GM12878 (cell line): ENCODE results near the gene STMP1. TPM values are rescaled to one million over a fixed set of nuclear protein-coding genes. Genes with fewer than 3 reads are reported as not detected.

Experiments
- ATAC-seq: fragments of 200-7000 bp; cut with Tn5 transposase; 3 replicates; pipeline ENCODE4 v1.9.1; 2020; ENCODE audit warnings: mild to moderate bottlenecking, moderate library complexity
- BruUV-seq: library from RNA; stranded (reverse); fragments of 400-500 nt; replicated peaks from 2 replicates; lab custom pipeline; 2021; lab: Mats Ljungman, UMichigan
- CTCF ChIA-PET: fragments of 300-600 bp; sonication (Branson Sonifier 250); formaldehyde crosslinking; extraction: SDS; loops from one replicate; lab custom pipeline; 2021; ENCODE audit warnings: inconsistent platforms; lab: Yijun Ruan, JAX
- POLR2A ChIA-PET: fragments of 350-600 bp; formaldehyde crosslinking; extraction: SDS; loops from one replicate; lab custom pipeline; 2021; ENCODE audit warnings: inconsistent platforms; lab: Charles Lee
- RAD21 ChIA-PET: fragments of 300-600 bp; sonication (Branson Sonifier 250); formaldehyde crosslinking; loops from one replicate; lab custom pipeline; 2023; ENCODE audit warnings: antibody characterized with exemption; ENCODE audit not compliant: unreplicated experiment; lab: Charles Lee
- SMC1A ChIA-PET: fragments of 300-600 bp; sonication (Branson Sonifier 250); formaldehyde crosslinking; loops from one replicate; lab custom pipeline; 2023; ENCODE audit not compliant: unreplicated experiment, uncharacterized antibody; lab: Charles Lee
- DNase-seq: peaks from one replicate; pipeline ENCODE4 v3.0.0-alpha.2; 2011; ENCODE audit warnings: low read depth, low spot score
- FAIRE-seq: peaks from 3 replicates; lab custom pipeline; 2011; peaks lifted over from hg19 to GRCh38; lab: Jason Lieb, UNC
- H2AFZ ChIP-seq: 2 replicates; pipeline ENCODE4 v1.6.0; 2011; ENCODE audit warnings: low read depth, low read length, control low read depth; ENCODE audit not compliant: control insufficient read depth
- H3K27ac ChIP-seq: 2 replicates; pipeline ENCODE4 v1.5.1; 2011; ENCODE audit warnings: control low read depth; ENCODE audit not compliant: control insufficient read depth, insufficient read depth
- H3K27me3 ChIP-seq, 2 experiments: replicated peaks in 1 of 2; 2 replicates each; pipeline versions ENCODE4 v1.6.0 to v1.6.1; 2011; ENCODE audit warnings: low read length in 1 of 2; ENCODE audit not compliant: control insufficient read depth in 2 of 2, insufficient read depth in 2 of 2
- H3K36me3 ChIP-seq, 2 experiments: 2 replicates each; pipeline ENCODE4 v1.5.1; 2011; ENCODE audit warnings: low read length in 1 of 2; ENCODE audit not compliant: control insufficient read depth in 2 of 2, insufficient read depth in 2 of 2
- H3K4me1 ChIP-seq: 2 replicates; pipeline ENCODE4 v1.6.1; 2011; ENCODE audit warnings: mild to moderate bottlenecking, low read length, moderate library complexity, mixed read lengths; ENCODE audit not compliant: control insufficient read depth, insufficient read depth
- H3K4me2 ChIP-seq: 2 replicates; pipeline ENCODE4 v1.6.0; 2011; ENCODE audit warnings: control low read depth; ENCODE audit not compliant: control insufficient read depth, insufficient read depth
- H3K4me3 ChIP-seq: fragments of 200-600 bp; sonication (generic); 2 replicates; pipeline ENCODE4 v1.5.1; 2016
- H3K79me2 ChIP-seq: 2 replicates; pipeline ENCODE4 v1.6.0; 2011; ENCODE audit warnings: low read length; ENCODE audit not compliant: control insufficient read depth, insufficient read depth
- H3K9ac ChIP-seq: 2 replicates; pipeline ENCODE4 v1.8.0; 2011; ENCODE audit warnings: low read length, control low read depth, mixed read lengths; ENCODE audit not compliant: control insufficient read depth, insufficient read depth
- H3K9me3 ChIP-seq: replicated peaks from 3 replicates; pipeline ENCODE4 v1.5.1; 2011; ENCODE audit warnings: mild to moderate bottlenecking, low read length; ENCODE audit not compliant: control insufficient read depth, insufficient read depth
- H4K20me1 ChIP-seq: 2 replicates; pipeline ENCODE4 v1.6.0; 2011; ENCODE audit not compliant: control insufficient read depth, insufficient read depth
- BCL3 ChIP-seq: IDR thresholded peaks from 2 replicates; pipeline ENCODE4 v1.6.1; 2011; ENCODE audit warnings: borderline replicate concordance, low read depth, mild to moderate bottlenecking, moderate library complexity, low read length; ENCODE audit not compliant: insufficient read depth, poor library complexity, severe bottlenecking
- BRCA1 ChIP-seq: IDR thresholded peaks from 2 replicates; pipeline ENCODE4 v1.6.1; 2011; ENCODE audit warnings: low read depth, low read length, improper control_type of control experiment
- MTA2 ChIP-seq: fragments of 450-650 bp; IDR thresholded peaks from 2 replicates; pipeline ENCODE4 v1.6.1; 2016; ENCODE audit warnings: low read depth, mild to moderate bottlenecking, moderate library complexity
- NR2C1 ChIP-seq: fragments of 450-650 bp; IDR thresholded peaks from 2 replicates; pipeline ENCODE4 v1.6.1; 2017; ENCODE audit warnings: antibody characterized with exemption, mild to moderate bottlenecking, moderate library complexity
- RCOR1 ChIP-seq: conservative IDR thresholded peaks from 2 replicates; pipeline ENCODE4 v1.6.1; 2012; ENCODE audit warnings: low read depth, low read length, improper control_type of control experiment
- SMARCA5 ChIP-seq: fragments of 450-650 bp; IDR thresholded peaks from 2 replicates; pipeline ENCODE4 v1.6.1; 2017; ENCODE audit warnings: mild to moderate bottlenecking
- ZNF592 ChIP-seq: fragments of 450-650 bp; IDR thresholded peaks from 2 replicates; pipeline ENCODE4 v1.6.1; 2017; ENCODE audit warnings: mild to moderate bottlenecking, moderate library complexity
- WGBS: methylation state at CpG from one replicate; pipeline ENCODE4 v1.1.6; 2016; ENCODE audit warnings: low lambda C conversion rate; ENCODE audit not compliant: insufficient replicate concordance, insufficient coverage; ENCODE audit errors: missing lambda C conversion rate; 5-methylcytosine and 5-hydroxymethylcytosine counted together
- in situ Hi-C: fragments of 300-500 bp; cut with MboI; formaldehyde crosslinking; loops from 9 replicates; pipeline ENCODE4 v1.14.3; 2018; ENCODE audit warnings: mixed read lengths
- intact Hi-C: fragments of 100-400 bp; cut with micrococcal nuclease; formaldehyde crosslinking; loops from one replicate; pipeline ENCODE4 v1.14.2; 2022; ENCODE audit not compliant: unreplicated experiment
- polyA plus RNA-seq, 11 experiments: library from polyadenylated mRNA; depleted of rRNA in 4 of 11; unstranded in 6 of 11; stranded (reverse) in 5 of 11; fragments of >200 nt; fragmentation: Nextera tagmentation in 4 of 11; fragmentation: Illumina TruSeq in 1 of 11; extraction: Ambion mirVana in 4 of 11; extraction: Trizol in 1 of 11; gene quantifications; 1 replicate in 1 of 11; 2 replicates in 10 of 11; pipeline versions ENCODE4 v1.2.1 to v1.2.3, GENCODE V29; 2011 to 2016; ENCODE audit warnings: inconsistent platforms in 2 of 11, missing spikeins in 2 of 11, low read depth in 1 of 11
- total RNA-seq, 4 experiments: library from RNA; depleted of rRNA in 3 of 4; stranded (reverse); fragments of >200 nt in 3 of 4; fragmentation: Illumina TruSeq in 1 of 4; extraction: Trizol in 1 of 4; gene quantifications; 2 replicates each; pipeline versions ENCODE4 v1.2.1 to v1.2.3, GENCODE V29; 2013 to 2021

STMP1 gene
- total and polyA plus RNA-seq, 10 of the 15 experiments (the other 5 are each of a cell fraction or from before 2014, with no cell fraction given), result 8.0 to 79.9 (median 24.7) TPM

- Histone ChIP-seq H3K9ac (no peak overlapping the region), H3K79me2 (no peaks in the 10 kb centered on the region), H3K4me3 (no peak overlapping the region), H3K27ac (no peak overlapping the region), H3K4me1 (no peaks in the 10 kb centered on the region), H3K9me3 (no peaks in the 10 kb centered on the region), H2AFZ (no peak overlapping the region), H3K36me3 (no peaks in the 10 kb centered on the region), H3K4me2 (no peak overlapping the region), H3K27me3 (no peaks in the 10 kb centered on the region; a peak in 1 of 4 replicates), H4K20me1 (no peaks in the 10 kb centered on the region)
- DNase-seq (no peak), FAIRE-seq (no peak), ATAC-seq (no peak)
- SMC1A ChIA-PET, result interaction anchor here (0.9 kb wide), 1 partner anchor 42 kb away, joined by 3 read pairs; no protein-coding TSS in a partner anchor
- CTCF ChIA-PET, result interaction anchor here (1.3 kb wide), 1 partner anchor 19 kb away, joined by 4 read pairs; no protein-coding TSS in a partner anchor
- TF ChIP-seq RCOR1 (no peak), BCL3 (peak; percentile 64)
- in situ Hi-C loops (no loop called here), intact Hi-C loops (no loop called here)
- 48% methylated on average over 5 of the region's 5 CpGs for WGBS
- no TSS peak for BruUV-seq
- RAD21 ChIA-PET, result no interaction called here
- POLR2A ChIA-PET, result no interaction called here
Observed at GRCh38 chr7:135715055-135715522, 52.8 kb downstream of the STMP1 start.

GRCh38 chr7:135715673-135716072 is 53.4 kb downstream of the STMP1 start:
- intact Hi-C loops, result no loop called here
- ChIA-PET CTCF (interaction anchor here (1.3 kb wide), 2 partner anchors 19 to 42 kb away, joined by 3 to 4 read pairs; no protein-coding TSS in a partner anchor), SMC1A (no interaction called here), RAD21 (no interaction called here), POLR2A (no interaction called here)
- TF ChIP-seq BRCA1 (no peak), NR2C1 (no peak), SMARCA5 (no peak), ZNF592 (no peak), MTA2 (no peak)
- no peak overlapping the region for H3K4me3 ChIP-seq
- WGBS, result 64% methylated on average over 1 of the region's 1 CpG
- FAIRE-seq, result no peak
- no peaks in the 10 kb centered on the region for H3K79me2 ChIP-seq
- ATAC-seq, result no peak
- no peaks in the 10 kb centered on the region for H4K20me1 ChIP-seq
- H3K27me3 ChIP-seq, result no peaks in the 10 kb centered on the region; a peak in 1 of 4 replicates
- H2AFZ ChIP-seq, result no peak overlapping the region
- no peaks in the 10 kb centered on the region for H3K4me1 ChIP-seq
- in situ Hi-C loops, result no loop called here
- no peak overlapping the region for H3K9ac ChIP-seq
- no TSS peak for BruUV-seq
- no peak overlapping the region for H3K27ac ChIP-seq
- no peaks in the 10 kb centered on the region for H3K9me3 ChIP-seq
- no peaks in the 10 kb centered on the region for H3K36me3 ChIP-seq
- H3K4me2 ChIP-seq, result no peak overlapping the region
- no peak for DNase-seq
